ENCODE measurements around the gene ERC2. TPM values are rescaled to one million over a fixed set of nuclear protein-coding genes. Genes with fewer than 3 reads are reported as not detected.

Gene ERC2
- total and polyA plus RNA-seq, 2 donors (not counting 1 experiment from before 2014, with no cell fraction given), result 0.14 to 0.17 TPM

DNA sequence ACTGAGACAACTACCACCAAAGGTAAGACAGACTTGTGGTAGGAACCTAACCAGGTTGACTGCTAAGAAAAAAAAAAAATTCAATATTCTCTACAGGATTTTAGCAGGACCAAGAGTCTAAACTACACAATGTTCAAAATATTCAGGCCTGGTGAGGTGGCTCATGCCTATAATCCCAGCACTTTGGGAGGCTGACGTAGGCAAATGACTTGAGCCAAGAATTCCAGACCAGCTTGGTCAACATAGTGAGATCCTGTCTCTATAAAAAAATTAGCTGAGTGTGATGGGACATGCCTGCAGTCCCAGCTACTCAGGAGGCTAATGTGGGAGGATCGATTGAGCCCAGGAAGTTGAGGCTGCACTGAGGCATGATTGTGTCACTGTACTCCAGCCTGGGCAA lies 639.6 kb downstream of the ERC2 start:
- Histone ChIP-seq H3K9ac (ENCODE audit: insufficient read depth, low read length) (no peak overlapping the region), H3K4me2 (ENCODE audit: extremely low read depth, insufficient read depth, low read length) (no peak overlapping the region), H3K27me3 (ENCODE audit: control insufficient read depth, insufficient read depth, low read length) (no peaks in the 10 kb centered on the region), H3K4me3 (replicated peaks in 1 of 4; ENCODE audit: control extremely low read depth in 1 of 4, insufficient read depth in 1 of 4, low read depth in 3 of 4, low read length in 4 of 4) (no peak overlapping the region), H2AFZ (ENCODE audit: low read length) (no peak overlapping the region), H3K27ac (ENCODE audit: insufficient read depth, low read length) (no peak overlapping the region), H3K4me1 (ENCODE audit: control insufficient read depth, extremely low read depth, insufficient read depth, low read length) (no peaks in the 10 kb centered on the region), H4K20me1 (ENCODE audit: control insufficient read depth, extremely low read depth, insufficient read depth, low read length) (no peaks in the 10 kb centered on the region), H3K79me2 (ENCODE audit: control insufficient read depth, insufficient read depth, low read length) (no peaks in the 10 kb centered on the region), H3K9me3 (ENCODE audit: control insufficient read depth, insufficient read depth, low read depth, low read length) (no peaks in the 10 kb centered on the region), H3K36me3 (ENCODE audit: control insufficient read depth, insufficient read depth, low read length) (no peaks in the 10 kb centered on the region)
- TF ChIP-seq, protein P1, sequence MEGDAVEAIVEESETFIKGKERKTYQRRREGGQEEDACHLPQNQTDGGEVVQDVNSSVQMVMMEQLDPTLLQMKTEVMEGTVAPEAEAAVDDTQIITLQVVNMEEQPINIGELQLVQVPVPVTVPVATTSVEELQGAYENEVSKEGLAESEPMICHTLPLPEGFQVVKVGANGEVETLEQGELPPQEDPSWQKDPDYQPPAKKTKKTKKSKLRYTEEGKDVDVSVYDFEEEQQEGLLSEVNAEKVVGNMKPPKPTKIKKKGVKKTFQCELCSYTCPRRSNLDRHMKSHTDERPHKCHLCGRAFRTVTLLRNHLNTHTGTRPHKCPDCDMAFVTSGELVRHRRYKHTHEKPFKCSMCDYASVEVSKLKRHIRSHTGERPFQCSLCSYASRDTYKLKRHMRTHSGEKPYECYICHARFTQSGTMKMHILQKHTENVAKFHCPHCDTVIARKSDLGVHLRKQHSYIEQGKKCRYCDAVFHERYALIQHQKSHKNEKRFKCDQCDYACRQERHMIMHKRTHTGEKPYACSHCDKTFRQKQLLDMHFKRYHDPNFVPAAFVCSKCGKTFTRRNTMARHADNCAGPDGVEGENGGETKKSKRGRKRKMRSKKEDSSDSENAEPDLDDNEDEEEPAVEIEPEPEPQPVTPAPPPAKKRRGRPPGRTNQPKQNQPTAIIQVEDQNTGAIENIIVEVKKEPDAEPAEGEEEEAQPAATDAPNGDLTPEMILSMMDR (conservative IDR thresholded peaks at IDR 0.05 in 1 of 2, IDR thresholded peaks at IDR 0.05 in 1 of 2; ENCODE audit: low read depth in 1 of 2, low read length in 2 of 2), result no peak
- TF ChIP-seq EZH2 (IDR thresholded peaks at IDR 0.05; ENCODE audit: low read length, missing control alignments), result no peak
- DNase-seq (ENCODE audit: low read depth in 2 of 2), result peak; percentile 19 to 43

DNA sequence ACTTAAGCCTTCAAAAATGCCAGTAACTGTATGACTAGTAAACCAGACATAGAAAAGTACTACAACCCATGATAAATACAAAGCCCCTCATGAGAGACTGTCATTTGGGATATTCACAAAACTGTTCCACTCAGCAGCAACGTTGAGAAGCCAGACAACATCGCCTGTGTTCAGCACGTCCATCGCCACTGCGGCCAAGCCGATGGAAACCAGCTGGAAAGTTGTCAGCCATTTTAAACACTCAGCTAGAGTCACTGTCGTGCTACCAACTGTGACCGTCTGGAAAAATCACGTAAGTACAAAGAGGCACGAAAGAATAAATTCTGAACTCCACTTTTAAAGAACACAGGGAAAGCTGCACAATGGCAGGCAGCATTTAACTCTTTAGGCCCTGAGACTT lies 640.5 kb downstream of the ERC2 start:
- TF ChIP-seq, protein P1 (conservative IDR thresholded peaks at IDR 0.05 in 1 of 2, IDR thresholded peaks at IDR 0.05 in 1 of 2; ENCODE audit: low read depth in 1 of 2, low read length in 2 of 2), result no peak
- TF ChIP-seq EZH2 (IDR thresholded peaks at IDR 0.05; ENCODE audit: low read length, missing control alignments), result no peak
- no peak overlapping the region for H3K4me3 ChIP-seq (replicated peaks in 1 of 4; ENCODE audit: control extremely low read depth in 1 of 4, insufficient read depth in 1 of 4, low read depth in 3 of 4, low read length in 4 of 4)

DNA sequence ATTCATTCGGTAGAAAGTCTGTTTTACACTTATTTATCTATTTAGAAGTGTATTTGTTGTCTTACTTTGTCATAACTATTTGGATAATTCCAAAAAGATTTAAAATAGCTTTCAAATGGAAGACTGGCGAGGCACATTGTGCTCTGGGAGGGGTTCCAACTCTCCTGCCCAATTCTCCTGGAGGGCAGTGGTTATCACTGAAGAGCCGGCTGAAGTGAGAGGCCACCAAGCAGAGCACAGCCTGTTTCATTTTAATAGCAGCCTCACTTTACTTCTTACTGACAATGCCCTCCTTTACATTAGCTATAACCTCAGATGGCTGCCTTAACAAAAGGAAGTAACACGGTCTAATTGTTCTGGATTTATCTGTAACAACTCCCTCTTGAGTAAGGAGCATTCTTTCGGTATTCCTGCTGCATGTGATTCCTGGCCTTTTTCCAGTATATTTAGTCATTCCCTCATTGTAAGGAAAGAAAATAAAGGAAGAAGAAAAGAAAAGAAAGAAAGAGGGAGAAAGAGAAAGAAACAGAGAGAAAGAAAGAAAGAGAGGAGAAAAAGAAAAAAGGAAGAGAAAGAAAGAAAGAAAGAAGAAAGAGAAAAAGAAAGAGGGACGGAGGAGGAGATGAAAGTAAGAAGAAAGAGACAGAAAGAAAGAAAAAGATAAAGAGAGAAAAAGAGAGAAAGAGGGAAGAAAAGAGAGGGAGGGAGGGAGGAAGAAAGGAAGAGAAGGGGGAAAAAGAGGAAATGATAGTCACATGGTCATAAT lies 641.4 kb downstream of the ERC2 start:
- Histone ChIP-seq H3K4me1 (ENCODE audit: control insufficient read depth, extremely low read depth, insufficient read depth, low read length) (no peaks in the 10 kb centered on the region), H3K4me2 (ENCODE audit: extremely low read depth, insufficient read depth, low read length) (no peak overlapping the region), H3K9me3 (ENCODE audit: control insufficient read depth, insufficient read depth, low read depth, low read length) (no peaks in the 10 kb centered on the region), H4K20me1 (ENCODE audit: control insufficient read depth, extremely low read depth, insufficient read depth, low read length) (no peaks in the 10 kb centered on the region), H2AFZ (ENCODE audit: low read length) (no peak overlapping the region), H3K79me2 (ENCODE audit: control insufficient read depth, insufficient read depth, low read length) (no peaks in the 10 kb centered on the region), H3K27ac (ENCODE audit: insufficient read depth, low read length) (no peak overlapping the region), H3K36me3 (ENCODE audit: control insufficient read depth, insufficient read depth, low read length) (no peaks in the 10 kb centered on the region), H3K9ac (ENCODE audit: insufficient read depth, low read length) (no peak overlapping the region), H3K27me3 (ENCODE audit: control insufficient read depth, insufficient read depth, low read length) (no peaks in the 10 kb centered on the region), H3K4me3 (replicated peaks in 1 of 4; ENCODE audit: control extremely low read depth in 1 of 4, insufficient read depth in 1 of 4, low read depth in 3 of 4, low read length in 4 of 4) (no peak overlapping the region)
- peak; percentile 32 to 57 for DNase-seq (ENCODE audit: low read depth in 2 of 2)
- TF ChIP-seq EZH2 (IDR thresholded peaks at IDR 0.05; ENCODE audit: low read length, missing control alignments), result no peak
- TF ChIP-seq, protein P1 (conservative IDR thresholded peaks at IDR 0.05 in 1 of 2, IDR thresholded peaks at IDR 0.05 in 1 of 2; ENCODE audit: low read depth in 1 of 2, low read length in 2 of 2), result no peak

More for the DNA sequence above, 640.5 kb downstream of the ERC2 start:
- Histone ChIP-seq H3K4me1 (ENCODE audit: control insufficient read depth, extremely low read depth, insufficient read depth, low read length) (no peaks in the 10 kb centered on the region), H3K27ac (ENCODE audit: insufficient read depth, low read length) (no peak overlapping the region), H3K4me2 (ENCODE audit: extremely low read depth, insufficient read depth, low read length) (no peak overlapping the region), H3K9ac (ENCODE audit: insufficient read depth, low read length) (no peak overlapping the region), H4K20me1 (ENCODE audit: control insufficient read depth, extremely low read depth, insufficient read depth, low read length) (no peaks in the 10 kb centered on the region), H3K79me2 (ENCODE audit: control insufficient read depth, insufficient read depth, low read length) (no peaks in the 10 kb centered on the region), H2AFZ (ENCODE audit: low read length) (no peak overlapping the region), H3K36me3 (ENCODE audit: control insufficient read depth, insufficient read depth, low read length) (no peaks in the 10 kb centered on the region), H3K27me3 (ENCODE audit: control insufficient read depth, insufficient read depth, low read length) (no peaks in the 10 kb centered on the region), H3K9me3 (ENCODE audit: control insufficient read depth, insufficient read depth, low read depth, low read length) (no peaks in the 10 kb centered on the region)
- no peak for DNase-seq (ENCODE audit: low read depth in 2 of 2)

Measured in fibroblast of lung (primary cell).